Caco-2 (cell line): Measurements from ENCODE around the gene H19. TPM values are rescaled to one million over a fixed set of nuclear protein-coding genes. Genes with fewer than 3 reads are reported as not detected.

Experiments used
- BruUV-seq: library from RNA; stranded (reverse); fragments of 400-500 nt; replicated peaks from 2 replicates; lab custom pipeline; 2021; lab: Mats Ljungman, UMichigan
- CTCF ChIA-PET: fragments of 300-600 bp; sonication (Branson Sonifier 250); formaldehyde crosslinking; loops from one replicate; lab custom pipeline; 2022; ENCODE audit warnings: antibody characterized with exemption; lab: Charles Lee
- POLR2A ChIA-PET: fragments of 300-600 bp; sonication (Branson Sonifier 250); formaldehyde crosslinking; loops from one replicate; lab custom pipeline; 2022; ENCODE audit warnings: antibody characterized with exemption; lab: Charles Lee
- DNase-seq, 2 experiments: peaks; one replicate each; pipeline versions ENCODE4 v3.0.0 to v3.0.0-alpha.2; 2020 to 2022
- H3K27me3 ChIP-seq: replicated peaks from 2 replicates; pipeline ENCODE4 v1.6.0; 2011; ENCODE audit warnings: low read length; ENCODE audit not compliant: control insufficient read depth, insufficient read depth
- H3K36me3 ChIP-seq: 2 replicates; pipeline ENCODE4 v1.5.1; 2011; ENCODE audit warnings: low read length; ENCODE audit not compliant: control insufficient read depth, insufficient read depth
- H3K4me1 ChIP-seq: fragments of 250-450 bp; sonication (Bioruptor Pico); 2 replicates; pipeline ENCODE4 v1.5.1; 2020; ENCODE audit warnings: mild to moderate bottlenecking
- H3K4me3 ChIP-seq: 2 replicates; pipeline ENCODE4 v1.5.1; 2011; ENCODE audit warnings: low read depth, mild to moderate bottlenecking, control low read depth, low read length
- H3K9me3 ChIP-seq: fragments of 250-450 bp; sonication (Bioruptor Pico); 2 replicates; pipeline ENCODE4 v1.5.1; 2020; ENCODE audit warnings: mild to moderate bottlenecking, moderate library complexity
- H3K27ac Mint-ChIP-seq: one replicate; pipeline ENCODE4 v1.8.0; 2022; ENCODE audit warnings: mixed read lengths; ENCODE audit not compliant: unreplicated experiment
- H3K27me3 Mint-ChIP-seq: one replicate; pipeline ENCODE4 v1.8.0; 2022; ENCODE audit warnings: mixed read lengths; ENCODE audit not compliant: insufficient read depth, unreplicated experiment
- H3K36me3 Mint-ChIP-seq: one replicate; pipeline ENCODE4 v1.8.0; 2022; ENCODE audit warnings: mild to moderate bottlenecking, mixed read lengths; ENCODE audit not compliant: insufficient read depth, unreplicated experiment
- H3K4me1 Mint-ChIP-seq: one replicate; pipeline ENCODE4 v1.8.0; 2022; ENCODE audit warnings: low read depth, mixed read lengths; ENCODE audit not compliant: unreplicated experiment
- H3K4me3 Mint-ChIP-seq: one replicate; pipeline ENCODE4 v1.8.0; 2022; ENCODE audit warnings: mild to moderate bottlenecking, moderate library complexity, mixed read lengths; ENCODE audit not compliant: unreplicated experiment
- H3K9me3 Mint-ChIP-seq: one replicate; pipeline ENCODE4 v1.8.0; 2022; ENCODE audit warnings: mixed read lengths; ENCODE audit not compliant: unreplicated experiment
- intact Hi-C: fragments of 100-400 bp; cut with micrococcal nuclease; formaldehyde crosslinking; loops from one replicate; pipeline ENCODE4 v1.10.0; 2022; ENCODE audit not compliant: unreplicated experiment
- total RNA-seq: library from RNA; stranded (reverse); gene quantifications from 2 replicates; pipeline ENCODE4 v1.2.3, GENCODE V29; 2022
- TF ChIP-seq, protein P1 (sequence below), 2 experiments: fragments of 200-600 bp in 1 of 2; IDR thresholded peaks; 1 replicate in 1 of 2; 2 replicates in 1 of 2; pipeline versions ENCODE4 v1.5.1 to v1.8.0; 2011 to 2022; ENCODE audit warnings: antibody characterized with exemption in 1 of 2, control low read depth in 1 of 2, inconsistent platforms in 1 of 2, low read depth in 1 of 2, low read length in 1 of 2, mild to moderate bottlenecking in 1 of 2, moderate library complexity in 1 of 2; ENCODE audit not compliant: insufficient read depth in 1 of 2, severe bottlenecking in 1 of 2, unreplicated experiment in 1 of 2

Gene H19
- total RNA-seq, 1 experiment from 2014 or later, result 1.5 TPM

DNA sequence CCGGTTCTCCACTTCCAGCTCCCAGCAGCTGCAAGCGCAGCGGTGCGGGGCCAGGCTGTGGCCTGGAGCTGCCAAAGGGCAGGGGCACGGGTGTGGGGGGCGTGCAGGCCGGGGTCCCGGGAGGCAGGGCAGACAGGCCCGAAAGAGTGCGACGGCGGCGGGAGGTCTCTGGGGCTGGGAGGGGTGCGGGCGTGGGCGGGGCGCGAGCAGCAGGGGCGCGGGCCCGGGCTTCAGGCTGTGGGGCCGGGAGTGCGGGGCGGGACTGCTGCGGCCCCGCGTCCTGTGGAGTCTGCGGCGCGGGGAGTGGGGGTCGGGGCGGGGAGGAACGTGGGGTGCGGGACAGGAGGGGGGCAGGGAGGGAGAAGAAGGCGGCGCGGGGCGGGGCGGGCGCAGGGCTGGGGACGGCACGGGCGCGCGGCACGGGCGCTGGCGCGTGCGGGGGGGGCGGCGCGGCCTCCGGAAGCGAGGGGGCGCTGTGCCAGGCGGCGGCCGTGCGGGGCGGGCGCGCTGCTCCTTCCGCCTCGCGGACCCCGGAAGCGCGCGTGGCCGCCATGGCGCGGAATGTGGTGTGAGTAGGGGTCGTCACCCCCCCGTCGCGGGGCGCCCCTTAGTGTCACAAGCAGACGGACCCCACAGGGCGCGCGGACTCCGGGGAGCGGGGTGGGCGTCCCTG, 50.7 kb downstream of the H19 start, which contains the start of gene MRPL23:
TSS of gene MRPL23 (plus strand) at position 521 of the 673 bp plus-strand sequence. CDS start at position 552, 31 bp downstream.
- DNase-seq, result no peak
- Mint-ChIP-seq H3K4me1 (no peaks in the 10 kb centered on the region), H3K27me3 (no peaks in the 10 kb centered on the region), H3K9me3 (no peaks in the 10 kb centered on the region), H3K36me3 (no peaks in the 10 kb centered on the region), H3K27ac (no peak within 1 kb of the TSS), H3K4me3 (no peak within 1 kb of the TSS)
- Histone ChIP-seq H3K27me3 (no peaks in the 10 kb centered on the region), H3K4me3 (no peak within 1 kb of the TSS), H3K4me1 (no peaks in the 10 kb centered on the region), H3K9me3 (no peaks in the 10 kb centered on the region), H3K36me3 (no peaks in the 10 kb centered on the region)
- BruUV-seq, result no TSS peak
- ChIA-PET CTCF (interaction anchor here (0.8 to 3.5 kb wide), 6 partner anchors 64 to 294 kb away, joined by 3 to 27 read pairs (median 12); no protein-coding TSS in a partner anchor), POLR2A (interaction anchor here (0.6 kb wide), 1 partner anchor 206 kb away, joined by 3 read pairs; no protein-coding TSS in a partner anchor)
- intact Hi-C loops, result no loop called here
- TF ChIP-seq, protein P1, sequence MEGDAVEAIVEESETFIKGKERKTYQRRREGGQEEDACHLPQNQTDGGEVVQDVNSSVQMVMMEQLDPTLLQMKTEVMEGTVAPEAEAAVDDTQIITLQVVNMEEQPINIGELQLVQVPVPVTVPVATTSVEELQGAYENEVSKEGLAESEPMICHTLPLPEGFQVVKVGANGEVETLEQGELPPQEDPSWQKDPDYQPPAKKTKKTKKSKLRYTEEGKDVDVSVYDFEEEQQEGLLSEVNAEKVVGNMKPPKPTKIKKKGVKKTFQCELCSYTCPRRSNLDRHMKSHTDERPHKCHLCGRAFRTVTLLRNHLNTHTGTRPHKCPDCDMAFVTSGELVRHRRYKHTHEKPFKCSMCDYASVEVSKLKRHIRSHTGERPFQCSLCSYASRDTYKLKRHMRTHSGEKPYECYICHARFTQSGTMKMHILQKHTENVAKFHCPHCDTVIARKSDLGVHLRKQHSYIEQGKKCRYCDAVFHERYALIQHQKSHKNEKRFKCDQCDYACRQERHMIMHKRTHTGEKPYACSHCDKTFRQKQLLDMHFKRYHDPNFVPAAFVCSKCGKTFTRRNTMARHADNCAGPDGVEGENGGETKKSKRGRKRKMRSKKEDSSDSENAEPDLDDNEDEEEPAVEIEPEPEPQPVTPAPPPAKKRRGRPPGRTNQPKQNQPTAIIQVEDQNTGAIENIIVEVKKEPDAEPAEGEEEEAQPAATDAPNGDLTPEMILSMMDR (IDR thresholded peaks at IDR 0.05; ENCODE audit: insufficient read depth in 1 of 2, low read depth in 1 of 2, low read length in 1 of 2, severe bottlenecking in 1 of 2, unreplicated experiment in 1 of 2), result no peak

Other genes with a start within 250 kb of the H19 start
- 1.3 and 2.7 TPM in 2 replicates for gene IFITM10, start 247.2 kb downstream of the H19 start, total RNA-seq
- gene CTSD, start 233.9 kb downstream of the H19 start, total RNA-seq, result 328 and 335 TPM in 2 replicates
- 11.3 and 14.9 TPM in 2 replicates for gene SYT8, start 162.9 kb downstream of the H19 start, total RNA-seq
- 5.7 and 8.6 TPM in 2 replicates for gene TNNI2, start 158.9 kb downstream of the H19 start, total RNA-seq
- gene LSP1, start 144.8 kb downstream of the H19 start, total RNA-seq, result 1.5 TPM in 1 of 2 replicates, not detected in the other
- not detected in 2 replicates for gene PRR33, start 105.9 kb downstream of the H19 start, total RNA-seq
- gene TNNT3, start 78.1 kb downstream of the H19 start, total RNA-seq, result 0.88 and 2.8 TPM in 2 replicates
- 7.8 and 15.0 TPM in 2 replicates for gene MRPL23, start 50.5 kb downstream of the H19 start, total RNA-seq
- 1,375 and 1,397 TPM in 2 replicates for gene IGF2, start 141.5 kb upstream of the H19 start, total RNA-seq
- gene INS, start 163.4 kb upstream of the H19 start, total RNA-seq, result not detected in 2 replicates
- not detected in 2 replicates for gene TH, start 174.0 kb upstream of the H19 start, total RNA-seq